NCI-H187 (cell line): Measurements from ENCODE around the gene SPINT1.

Source experiments
- DNase-seq, 2 experiments: peaks; one replicate each; lab custom pipeline; 2025; lab: John Stamatoyannopoulos, UW

The SPINT1 gene

DNA sequence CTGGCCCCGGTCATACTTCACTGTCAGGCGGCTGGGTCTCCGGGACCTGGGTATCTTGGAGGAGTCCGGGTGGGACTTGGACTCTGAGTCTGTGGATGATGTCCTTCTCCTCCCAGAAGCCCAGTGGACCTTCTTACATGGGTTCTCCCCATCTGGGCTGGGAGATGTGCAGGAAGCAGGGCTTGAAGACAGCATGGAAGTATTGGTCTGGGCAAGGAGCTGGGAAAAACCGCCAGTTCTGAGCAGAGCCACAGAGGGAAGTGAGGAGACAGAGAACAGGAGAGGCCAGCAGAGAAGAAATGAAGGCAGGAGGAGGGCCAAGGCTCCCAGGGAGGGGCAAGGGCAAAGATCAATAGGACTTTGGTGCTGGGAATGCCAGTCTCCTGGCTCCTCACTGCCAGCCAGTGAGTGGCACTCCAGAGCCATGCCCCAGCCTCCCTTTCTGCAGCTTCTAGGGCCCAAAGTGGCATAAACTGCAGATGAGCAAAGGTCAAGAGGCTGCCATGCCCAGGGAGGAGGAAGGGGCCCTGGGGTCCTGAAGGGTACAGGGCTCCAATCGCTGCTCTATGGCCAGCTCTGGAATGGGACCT is 15.3 kb upstream of the SPINT1 start, which contains the start of gene PPP1R14D:
TSS of gene PPP1R14D (minus strand) at position 262 of the 590 bp plus-strand sequence. CDS start at position 195, 67 bp downstream.
- no peak for DNase-seq

DNA sequence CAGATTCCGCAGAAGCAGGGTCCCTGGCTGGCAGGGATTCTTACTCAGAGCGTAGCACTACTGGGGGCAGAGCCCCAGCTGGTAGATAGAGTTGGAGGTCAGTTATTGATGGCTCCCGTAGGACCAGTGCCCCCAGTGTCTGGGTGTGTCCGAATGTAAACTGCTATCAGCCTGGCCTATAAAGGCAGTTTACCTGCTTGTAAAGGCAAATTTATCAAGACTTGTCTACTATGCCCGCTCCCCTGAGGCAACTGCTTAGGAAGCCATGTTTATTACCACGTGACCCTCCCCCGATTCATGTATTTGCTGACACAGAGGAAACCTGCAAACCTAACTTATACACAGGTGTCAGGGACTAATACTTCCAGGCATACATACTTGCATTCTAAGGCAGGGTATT is 14.7 kb upstream of the SPINT1 start:
- DNase-seq, result no peak

DNA sequence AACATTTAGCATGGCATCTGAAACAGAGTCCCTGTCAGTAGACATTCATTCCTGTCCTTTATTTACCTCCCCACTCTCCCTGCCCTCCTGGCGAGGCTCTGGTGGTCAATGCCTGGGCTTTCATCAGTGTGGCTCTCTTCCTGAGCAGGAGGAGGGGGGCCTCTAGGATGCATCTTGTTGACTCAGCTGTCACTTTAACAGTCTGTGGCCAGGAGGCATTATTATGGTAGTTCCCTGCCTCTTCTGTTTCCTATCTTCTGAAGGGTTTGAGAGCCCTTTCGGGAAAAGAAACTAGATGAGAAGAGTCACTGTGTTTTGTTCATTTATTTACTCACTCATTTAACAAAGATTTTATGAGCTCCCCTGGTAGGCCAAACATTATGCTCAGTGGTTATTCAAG is 13.0 kb upstream of the SPINT1 start:
- peak; percentile 40 to 54 for DNase-seq

- DNase-seq, result no peak
These were observed 12.0 kb upstream of the SPINT1 start for GRCh38 chr15:40831861-40832260.

DNA sequence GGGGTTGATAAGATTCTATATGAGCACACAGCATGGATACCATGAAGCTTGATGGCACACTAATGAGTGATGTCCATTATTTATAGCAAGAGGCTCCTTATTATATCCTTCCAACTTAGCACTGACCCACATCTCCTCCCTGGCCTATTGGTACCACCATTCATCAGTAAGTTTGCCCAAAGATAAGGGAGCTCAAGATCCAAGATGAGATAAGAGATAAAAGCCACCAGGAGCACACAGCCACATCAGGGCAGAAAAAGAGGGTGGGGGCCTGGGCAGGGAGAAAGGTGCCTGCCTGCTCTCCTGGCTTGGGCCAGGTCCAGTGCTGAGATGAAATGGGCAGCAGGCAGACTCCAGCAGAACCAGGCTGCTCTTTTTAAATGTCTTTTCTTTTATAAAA is 10.9 kb upstream of the SPINT1 start:
- DNase-seq, result no peak

DNA sequence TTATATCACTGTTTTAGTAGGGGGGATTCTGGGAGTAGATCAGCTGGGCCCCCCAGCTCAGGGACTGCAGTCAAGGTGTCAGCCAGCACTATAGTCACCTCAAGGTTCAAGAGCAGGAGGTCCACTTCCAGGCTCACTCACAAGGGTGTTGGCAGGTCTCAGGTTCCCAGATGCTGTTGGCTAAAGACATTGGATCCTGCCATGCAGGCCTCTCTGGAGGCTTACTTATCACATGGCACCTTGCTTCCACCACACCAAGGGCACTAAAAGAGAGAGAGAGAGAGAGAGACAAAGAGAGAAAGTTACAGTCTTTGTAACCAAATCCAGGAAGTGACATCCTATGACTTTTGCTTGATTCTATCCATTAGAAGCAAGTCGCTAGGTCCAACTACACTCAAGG is 7.8 kb upstream of the SPINT1 start:
- no peak for DNase-seq

GRCh38 chr15:40838756-40839155 is 5.1 kb upstream of the SPINT1 start:
- DNase-seq, result no peak

DNA sequence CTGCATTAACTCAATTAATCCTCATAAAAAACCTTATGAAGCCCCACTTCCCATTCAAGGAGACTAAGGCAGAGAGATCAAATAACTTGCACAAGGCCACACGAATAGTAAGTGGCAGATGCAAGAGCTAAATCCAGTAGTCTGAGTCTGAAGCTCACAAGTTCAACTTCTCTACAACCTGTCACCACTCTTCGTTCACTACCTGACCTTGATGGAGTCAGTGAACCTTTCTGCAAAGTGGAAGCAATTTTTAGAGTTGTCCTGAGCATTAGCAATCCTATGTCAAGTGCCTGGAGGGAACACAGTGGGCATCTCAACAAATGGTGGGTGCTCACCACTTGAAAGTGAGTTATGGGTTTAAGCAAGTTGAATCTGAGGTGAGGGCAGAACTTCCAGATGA is 2.1 kb upstream of the SPINT1 start:
- DNase-seq, result no peak

GRCh38 chr15:40843261-40843884 is 475 bp upstream of the SPINT1 start:
- no peak for DNase-seq

- no peak for DNase-seq
These were observed 815 bp downstream of the SPINT1 start for GRCh38 chr15:40844696-40845030.

GRCh38 chr15:40845036-40845435 is 1.2 kb downstream of the SPINT1 start:
- no peak for DNase-seq

- no peak for DNase-seq
These were observed 1.9 kb downstream of the SPINT1 start for GRCh38 chr15:40845511-40846284.

GRCh38 chr15:40846841-40847222 is 3.0 kb downstream of the SPINT1 start:
- DNase-seq, result no peak

DNA sequence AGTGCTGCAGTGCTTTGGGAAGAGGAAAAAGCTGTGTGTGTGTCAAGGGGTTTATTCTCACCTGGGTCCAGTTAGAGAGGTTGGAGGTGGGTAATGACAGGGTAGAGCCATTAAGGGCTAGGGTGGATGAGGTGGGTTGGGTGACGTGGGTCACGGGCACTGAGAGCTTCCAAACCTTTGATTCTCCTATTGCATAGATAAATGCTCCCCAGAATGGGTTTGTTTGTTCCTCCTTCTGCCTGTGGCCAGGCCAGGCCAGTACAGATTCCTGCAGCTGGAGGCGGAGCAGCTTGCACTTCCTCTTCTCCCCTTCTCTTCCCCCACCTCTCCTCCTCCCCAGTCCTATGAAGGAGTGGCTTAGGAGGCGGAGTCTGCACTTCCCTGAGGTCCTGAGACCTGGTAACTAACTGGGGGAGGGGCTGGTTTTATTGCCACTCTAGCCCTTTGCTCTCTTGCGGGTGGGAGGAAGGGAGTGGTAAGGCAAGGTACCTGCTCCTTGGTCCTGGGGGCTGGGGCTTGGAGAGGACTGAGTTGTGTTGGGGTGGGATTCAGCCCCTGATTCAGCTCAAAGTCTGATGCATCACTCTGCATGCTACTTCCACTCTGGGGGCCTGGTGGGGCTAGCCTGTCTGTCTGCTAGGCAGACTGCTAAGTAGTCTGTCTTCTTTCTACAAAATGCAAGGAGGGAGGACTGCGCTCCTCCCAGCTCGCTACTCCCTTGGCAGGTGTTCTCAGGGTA is 3.5 kb downstream of the SPINT1 start:
- DNase-seq, result peak in 1 of 2 experiments; percentile 38

GRCh38 chr15:40850576-40851112 is 6.8 kb downstream of the SPINT1 start:
- DNase-seq, result no peak

GRCh38 chr15:40852529-40852928 is 8.7 kb downstream of the SPINT1 start:
- no peak for DNase-seq

- no peak for DNase-seq
These were observed 9.5 kb downstream of the SPINT1 start for GRCh38 chr15:40853241-40853890.

DNA sequence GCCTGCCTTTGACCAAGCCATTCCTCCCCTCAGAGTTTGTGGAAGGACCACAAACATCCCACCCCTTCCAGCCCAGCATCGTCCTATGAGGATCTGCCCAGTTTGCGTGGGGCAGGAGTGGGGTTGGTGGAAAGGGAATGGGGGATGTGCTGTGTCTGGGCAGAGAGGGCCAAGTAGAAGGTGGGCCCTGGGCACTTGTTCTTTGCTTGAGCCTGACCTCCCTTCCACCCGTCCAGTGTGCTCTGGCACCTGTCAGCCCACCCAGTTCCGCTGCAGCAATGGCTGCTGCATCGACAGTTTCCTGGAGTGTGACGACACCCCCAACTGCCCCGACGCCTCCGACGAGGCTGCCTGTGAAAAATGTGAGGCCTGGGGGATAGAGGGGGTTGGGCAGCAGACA is 10.3 kb downstream of the SPINT1 start:
- DNase-seq, result no peak

GRCh38 chr15:40855706-40856234 is 11.9 kb downstream of the SPINT1 start:
- no peak for DNase-seq

DNA sequence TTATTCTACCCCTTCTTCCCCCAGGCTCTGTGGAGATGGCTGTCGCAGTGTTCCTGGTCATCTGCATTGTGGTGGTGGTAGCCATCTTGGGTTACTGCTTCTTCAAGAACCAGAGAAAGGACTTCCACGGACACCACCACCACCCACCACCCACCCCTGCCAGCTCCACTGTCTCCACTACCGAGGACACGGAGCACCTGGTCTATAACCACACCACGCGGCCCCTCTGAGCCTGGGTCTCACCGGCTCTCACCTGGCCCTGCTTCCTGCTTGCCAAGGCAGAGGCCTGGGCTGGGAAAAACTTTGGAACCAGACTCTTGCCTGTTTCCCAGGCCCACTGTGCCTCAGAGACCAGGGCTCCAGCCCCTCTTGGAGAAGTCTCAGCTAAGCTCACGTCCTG is 12.9 kb downstream of the SPINT1 start:
- DNase-seq, result no peak

DNA sequence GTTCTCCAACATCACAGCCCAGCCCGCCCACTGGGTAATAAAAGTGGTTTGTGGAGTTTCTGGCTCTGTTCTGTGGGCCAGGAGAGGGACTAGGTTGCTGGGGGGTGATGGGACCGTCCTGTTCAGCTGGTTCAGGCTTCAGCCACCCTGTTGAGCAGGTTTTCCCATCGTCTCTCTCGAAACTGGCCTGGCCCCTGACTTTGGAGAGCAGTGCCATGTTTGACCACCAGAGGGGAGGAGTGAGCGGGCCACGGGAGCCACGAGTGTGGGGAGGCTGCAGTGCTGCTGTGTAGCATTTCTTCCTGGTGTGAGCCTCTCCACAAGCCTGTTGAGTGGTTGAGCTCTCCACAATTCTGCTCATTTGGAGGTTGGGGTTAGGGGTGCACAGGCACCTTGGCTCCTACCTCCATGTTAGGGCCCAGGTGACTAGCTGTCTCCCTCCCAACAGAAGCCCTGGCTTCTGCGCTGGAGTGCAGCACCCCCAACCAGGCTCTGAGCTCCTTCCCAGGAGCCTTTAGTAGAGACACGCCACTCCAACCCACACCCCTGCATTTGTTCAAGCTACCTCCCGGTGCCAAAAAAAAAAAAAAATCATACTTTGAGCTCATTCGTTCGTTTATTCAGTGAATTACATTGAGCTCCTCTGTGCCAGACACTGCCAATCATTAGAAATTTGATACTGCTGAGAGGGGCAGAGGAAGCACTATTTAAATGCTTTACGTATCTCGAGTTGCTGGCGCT is 13.9 kb downstream of the SPINT1 start:
- no peak for DNase-seq
